ENCODE measurements around the gene BARX2. TPM values are rescaled to one million over a fixed set of nuclear protein-coding genes. Genes with fewer than 3 reads are reported as not detected.
"Not testable (repeated sequence)": the region's sequence is repeated elsewhere in the genome, so short reads cannot be mapped to it uniquely, and the experiment has no call there.

Gene BARX2
- under 1 TPM; 0.56 to 0.77 (median 0.73) TPM for polyA plus RNA-seq (ENCODE audit: insufficient read length in 3 of 3)
- long read RNA-seq, donor 1 = 0 reads
- long read RNA-seq, donor 2 = 0 reads
- long read RNA-seq, donor 3 = 0 reads
- long read RNA-seq, donor 4, partial matches to known transcripts = 0 of 1 reads
- long read RNA-seq, donor 4, other reads (novel, unspliced or antisense) = 0 of 1 reads
- long read RNA-seq, donor 5 = 0 reads
- long read RNA-seq, donor 6 = 0 reads
- long read RNA-seq, donor 7, partial matches to known transcripts = 0 of 4 reads
- long read RNA-seq, donor 7, other reads (novel, unspliced or antisense) = 0 of 4 reads
- long read RNA-seq, donor 8, partial matches to known transcripts = 0 of 2 reads
- long read RNA-seq, donor 8, other reads (novel, unspliced or antisense) = 0 of 2 reads
- long read RNA-seq, donor 9, partial matches to known transcripts = 0 of 1 reads
- long read RNA-seq, donor 9, other reads (novel, unspliced or antisense) = 0 of 1 reads
- long read RNA-seq, donor 10 = 0 reads
- long read RNA-seq, donor 11, partial matches to known transcripts = 0 of 1 reads
- long read RNA-seq, donor 11, other reads (novel, unspliced or antisense) = 0 of 1 reads
- long read RNA-seq, donor 12 = 0 reads
- long read RNA-seq, donor 13, partial matches to known transcripts = 0 of 2 reads
- long read RNA-seq, donor 13, other reads (novel, unspliced or antisense) = 0 of 2 reads
- long read RNA-seq, donor 14 = 0 reads
- long read RNA-seq, donor 15, partial matches to known transcripts = 0 of 3 reads
- long read RNA-seq, donor 15, other reads (novel, unspliced or antisense) = 0 of 3 reads
- long read RNA-seq, donor 16 = 0 reads

GRCh38 chr11:129375751-129376657, at the start of gene BARX2:
Gene BARX2 (plus strand): TSS chr11:129375848. CDS start chr11:129376036, 188 bp downstream.
- DNase-seq = peak; percentile 77

- no peak for DNase-seq
These were observed 48.7 kb upstream of the BARX2 start for GRCh38 chr11:129326921-129327320.

GRCh38 chr11:129327708-129328107, 47.9 kb upstream of the BARX2 start:
- DNase-seq = not testable (repeated sequence)

- no peak for DNase-seq
These were observed 46.9 kb upstream of the BARX2 start for GRCh38 chr11:129328756-129329155.

- no peak for DNase-seq
These were observed 44.4 kb upstream of the BARX2 start for GRCh38 chr11:129331217-129331616.

GRCh38 chr11:129331871-129332274, 43.8 kb upstream of the BARX2 start:
- DNase-seq = peak; percentile 75

- no peak for DNase-seq
These were observed 41.8 kb upstream of the BARX2 start for GRCh38 chr11:129333873-129334272.

GRCh38 chr11:129344301-129344940, 31.2 kb upstream of the BARX2 start:
- DNase-seq = not testable (repeated sequence)

GRCh38 chr11:129346916-129347315, 28.7 kb upstream of the BARX2 start:
- DNase-seq = no peak

GRCh38 chr11:129348813-129349212, 26.8 kb upstream of the BARX2 start:
- no peak for DNase-seq

- no peak for DNase-seq
These were observed 23.0 kb upstream of the BARX2 start for GRCh38 chr11:129352676-129353075.

- no peak for DNase-seq
These were observed 21.0 kb upstream of the BARX2 start for GRCh38 chr11:129354691-129355090.

- no peak for DNase-seq
These were observed 15.9 kb upstream of the BARX2 start for GRCh38 chr11:129359748-129360147.

GRCh38 chr11:129364143-129364654, 11.4 kb upstream of the BARX2 start:
- peak; percentile 91 for DNase-seq

GRCh38 chr11:129365816-129366215, 9.8 kb upstream of the BARX2 start:
- DNase-seq = no peak

- no peak for DNase-seq
These were observed 8.7 kb upstream of the BARX2 start for GRCh38 chr11:129366737-129367597.

GRCh38 chr11:129368889-129369672, 6.6 kb upstream of the BARX2 start:
- DNase-seq = no peak

- DNase-seq = no peak
These were observed 4.9 kb upstream of the BARX2 start for GRCh38 chr11:129370715-129371114.
